Left hindlimb (tissue), 1 donor: ENCODE data around the gene TACC2.
A peak's percentile ranks its signal among the peaks of the same experiment; 100 is the strongest.
"Not testable (repeated sequence)": the region's sequence is repeated elsewhere in the genome, so short reads cannot be mapped to it uniquely, and the experiment has no call there.

ENCODE experiments used
- DNase-seq: peaks from one replicate; pipeline ENCODE4 v3.0.0-alpha.2; 2018

Gene TACC2

GRCh38 chr10:122062831-122063674 is 74.1 kb downstream of the TACC2 start:
- DNase-seq = peak; percentile 79

- not testable (repeated sequence) for DNase-seq
Observed at GRCh38 chr10:122066337-122066939, 77.5 kb downstream of the TACC2 start.

GRCh38 chr10:122068844-122069243 is 79.9 kb downstream of the TACC2 start:
- DNase-seq = no peak

- DNase-seq = no peak
Observed at GRCh38 chr10:122072491-122072890, 83.5 kb downstream of the TACC2 start.

GRCh38 chr10:122073508-122073907 is 84.5 kb downstream of the TACC2 start:
- no peak for DNase-seq

GRCh38 chr10:122075171-122075570 is 86.2 kb downstream of the TACC2 start:
- no peak for DNase-seq

GRCh38 chr10:122075876-122076275 is 86.9 kb downstream of the TACC2 start:
- DNase-seq = not testable (repeated sequence)

GRCh38 chr10:122077311-122077875 is 88.4 kb downstream of the TACC2 start:
- no peak for DNase-seq

GRCh38 chr10:122078326-122078725 is 89.4 kb downstream of the TACC2 start:
- DNase-seq = no peak

- peak; percentile 86 for DNase-seq
Observed at GRCh38 chr10:122078965-122079795, 90.2 kb downstream of the TACC2 start.

- no peak for DNase-seq
Observed at GRCh38 chr10:122082616-122083477, 93.9 kb downstream of the TACC2 start.

- DNase-seq = no peak
Observed at GRCh38 chr10:122083478-122084025, 94.6 kb downstream of the TACC2 start.

- no peak for DNase-seq
Observed at GRCh38 chr10:122084286-122085041, 95.5 kb downstream of the TACC2 start.

GRCh38 chr10:122085423-122085911 is 96.5 kb downstream of the TACC2 start:
- DNase-seq = no peak

GRCh38 chr10:122086416-122087240 is 97.7 kb downstream of the TACC2 start:
- DNase-seq = no peak

GRCh38 chr10:122087436-122087835 is 98.5 kb downstream of the TACC2 start:
- no peak for DNase-seq

GRCh38 chr10:122089311-122090017 is 100.5 kb downstream of the TACC2 start:
- DNase-seq = no peak

GRCh38 chr10:122091722-122092121 is 102.8 kb downstream of the TACC2 start:
- DNase-seq = no peak

- no peak for DNase-seq
Observed at GRCh38 chr10:122093076-122093475, 104.1 kb downstream of the TACC2 start.
